Mononuclear cell (primary cell): ENCODE data around the gene COLEC11. TPM values are rescaled to one million over a fixed set of nuclear protein-coding genes. Genes with fewer than 3 reads are reported as not detected.
A peak's percentile ranks its signal among the peaks of the same experiment; 100 is the strongest.
"Not testable (repeated sequence)": the region's sequence is repeated elsewhere in the genome, so short reads cannot be mapped to it uniquely, and the experiment has no call there.

Source experiments
- H3K27me3 ChIP-seq: 2 replicates; pipeline ENCODE4 v1.6.0; 2011; ENCODE audit warnings: low read length, control low read depth; ENCODE audit not compliant: insufficient read depth
- H3K4me1 ChIP-seq: 2 replicates; pipeline ENCODE4 v1.5.1; 2011; ENCODE audit warnings: mild to moderate bottlenecking, low read length, control low read depth; ENCODE audit not compliant: insufficient read depth
- H3K4me3 ChIP-seq: 2 replicates; pipeline ENCODE4 v1.5.1; 2011; ENCODE audit warnings: mild to moderate bottlenecking, low read length, moderate library complexity
- H3K9me3 ChIP-seq: 2 replicates; pipeline ENCODE4 v1.5.1; 2011; ENCODE audit warnings: low read depth, mild to moderate bottlenecking, control low read depth, low read length
- total RNA-seq: library from RNA; depleted of rRNA; stranded (reverse); fragments of >200 nt; gene quantifications from one replicate; pipeline ENCODE4 v1.2.3, GENCODE V29; 2012

COLEC11 gene
- total RNA-seq, 1 donor, result not detected

DNA sequence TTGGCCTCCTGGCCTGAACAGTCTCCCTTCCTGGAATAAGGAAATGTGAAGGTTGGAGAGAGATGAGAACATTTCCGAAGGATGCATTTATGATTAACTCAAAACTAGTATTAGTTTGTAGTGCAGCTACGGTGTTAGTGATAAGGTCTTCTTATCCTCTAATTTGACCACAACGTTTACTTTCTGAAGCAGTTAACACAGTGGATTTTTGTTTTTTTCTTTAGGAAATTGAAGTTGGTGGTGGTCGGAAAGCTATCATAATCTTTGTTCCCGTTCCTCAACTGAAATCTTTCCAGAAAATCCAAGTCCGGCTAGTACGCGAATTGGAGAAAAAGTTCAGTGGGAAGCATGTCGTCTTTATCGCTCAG, 18.7 kb upstream of the COLEC11 start:
- peaks cover 22% of the 10 kb centered on the region for H3K4me1 ChIP-seq
- not testable (repeated sequence) for H3K27me3 ChIP-seq, H3K9me3 ChIP-seq
- peak overlapping the region; percentile 61 for H3K4me3 ChIP-seq

DNA sequence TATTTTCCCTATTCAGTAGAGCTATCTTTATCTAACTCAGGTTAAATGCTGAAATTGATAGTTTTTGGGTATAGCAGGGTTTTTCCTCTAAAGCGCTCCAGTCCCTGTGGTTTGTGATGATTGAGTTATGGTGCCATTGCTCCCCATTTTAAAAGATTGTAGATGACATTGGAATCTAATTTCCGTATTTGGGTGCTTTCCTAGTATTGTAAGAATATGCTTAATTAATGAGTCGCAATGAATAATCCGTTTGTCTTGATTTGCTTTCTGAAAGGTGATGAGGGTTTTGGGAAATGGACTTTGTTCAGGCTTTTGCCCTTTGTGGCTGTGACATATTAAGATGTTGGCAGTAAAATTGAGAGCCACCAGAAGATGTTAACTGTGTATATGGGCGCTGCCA, 15.9 kb upstream of the COLEC11 start:
- Histone ChIP-seq H3K4me1 (peaks cover 22% of the 10 kb centered on the region), H3K27me3 (no peaks in the 10 kb centered on the region), H3K4me3 (no peak overlapping the region), H3K9me3 (no peaks in the 10 kb centered on the region)

DNA sequence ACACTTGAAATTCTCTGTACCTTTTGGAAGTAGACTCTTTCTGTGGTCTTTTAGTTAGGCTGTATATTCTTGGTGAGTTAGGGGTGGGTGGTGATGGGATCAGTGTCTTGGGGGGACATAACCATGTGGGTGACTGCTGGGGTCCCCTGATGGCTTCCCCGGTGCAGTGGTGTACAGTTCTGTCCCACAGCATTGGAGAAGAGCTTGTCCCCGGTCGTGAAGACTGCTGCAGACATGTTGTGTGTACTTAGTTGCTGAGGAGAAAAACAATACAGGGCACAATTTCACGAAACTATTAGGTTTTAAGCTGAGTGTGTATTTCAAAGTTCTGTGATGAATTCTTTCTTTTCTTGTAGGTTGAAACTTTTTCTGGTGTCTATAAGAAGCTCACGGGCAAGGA, 14.5 kb upstream of the COLEC11 start:
- H3K4me1 ChIP-seq, result peaks cover 18% of the 10 kb centered on the region
- no peaks in the 10 kb centered on the region for H3K9me3 ChIP-seq
- H3K27me3 ChIP-seq, result no peaks in the 10 kb centered on the region
- no peak overlapping the region for H3K4me3 ChIP-seq

DNA sequence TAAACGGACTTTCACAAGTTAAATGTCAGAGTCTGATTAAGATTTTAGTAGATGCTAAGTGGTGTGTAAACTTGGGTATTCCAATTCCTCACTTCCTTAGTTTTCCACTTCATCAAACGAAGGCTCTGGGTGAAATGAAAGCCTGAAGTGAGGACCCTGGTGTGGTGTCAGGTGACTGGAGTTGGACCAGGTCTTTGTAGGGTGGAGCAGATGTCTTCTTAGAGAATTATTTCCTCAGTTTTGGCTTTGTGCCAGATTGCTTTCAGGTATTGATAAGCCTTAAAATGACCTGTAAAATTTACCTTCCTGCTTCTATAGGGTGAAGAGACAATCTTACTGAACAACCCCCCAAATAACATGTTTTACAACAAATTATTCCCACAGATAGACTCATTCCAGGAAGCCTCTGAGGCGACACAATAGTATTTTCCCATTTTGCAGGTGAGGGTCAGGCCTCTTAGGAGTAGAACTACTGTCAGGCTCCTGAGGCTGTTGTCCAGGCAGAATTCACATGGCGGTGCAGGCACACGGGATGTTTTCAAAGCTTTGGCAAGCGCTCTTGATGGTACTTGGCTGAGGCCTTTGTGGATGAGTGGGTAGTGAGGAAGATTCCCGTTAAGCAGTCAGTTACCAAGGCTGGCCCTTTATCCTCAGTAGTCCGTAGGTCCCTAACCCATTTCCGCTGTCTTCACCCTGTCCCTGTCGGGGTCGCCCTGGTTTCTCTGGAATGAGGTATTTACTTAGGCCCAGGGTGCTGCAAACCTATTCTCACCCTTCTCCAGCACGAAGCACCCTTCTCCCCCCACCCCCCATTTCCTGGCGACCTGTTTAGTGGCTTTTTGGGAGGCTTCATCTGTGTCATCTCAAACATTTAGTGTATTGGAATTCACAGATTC, 13.3 kb upstream of the COLEC11 start:
- H3K4me1 ChIP-seq, result peaks cover 8% of the 10 kb centered on the region
- no peak overlapping the region for H3K4me3 ChIP-seq
- no peaks in the 10 kb centered on the region for H3K27me3 ChIP-seq
- no peaks in the 10 kb centered on the region for H3K9me3 ChIP-seq

DNA sequence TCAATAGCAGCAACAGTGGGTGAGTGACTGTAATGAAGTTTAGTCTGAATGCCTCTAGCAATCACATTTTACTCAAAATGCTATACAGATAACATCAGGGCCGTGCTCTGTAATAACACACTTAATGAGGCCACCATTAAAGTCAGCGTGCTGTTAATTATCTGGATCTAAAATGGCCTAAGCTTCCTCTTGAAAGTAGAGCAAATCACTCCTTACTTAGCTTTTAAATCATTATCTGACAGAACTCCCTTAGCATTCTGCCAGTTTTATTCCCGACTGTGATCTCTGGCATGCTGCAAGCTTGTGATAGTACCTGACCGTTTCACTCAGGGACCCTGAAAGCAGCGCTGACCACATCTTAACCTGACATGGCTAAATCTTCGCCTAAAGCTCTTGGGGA, 10.8 kb upstream of the COLEC11 start:
- Histone ChIP-seq H3K9me3 (no peaks in the 10 kb centered on the region), H3K4me1 (no peaks in the 10 kb centered on the region), H3K4me3 (no peak overlapping the region), H3K27me3 (no peaks in the 10 kb centered on the region)

DNA sequence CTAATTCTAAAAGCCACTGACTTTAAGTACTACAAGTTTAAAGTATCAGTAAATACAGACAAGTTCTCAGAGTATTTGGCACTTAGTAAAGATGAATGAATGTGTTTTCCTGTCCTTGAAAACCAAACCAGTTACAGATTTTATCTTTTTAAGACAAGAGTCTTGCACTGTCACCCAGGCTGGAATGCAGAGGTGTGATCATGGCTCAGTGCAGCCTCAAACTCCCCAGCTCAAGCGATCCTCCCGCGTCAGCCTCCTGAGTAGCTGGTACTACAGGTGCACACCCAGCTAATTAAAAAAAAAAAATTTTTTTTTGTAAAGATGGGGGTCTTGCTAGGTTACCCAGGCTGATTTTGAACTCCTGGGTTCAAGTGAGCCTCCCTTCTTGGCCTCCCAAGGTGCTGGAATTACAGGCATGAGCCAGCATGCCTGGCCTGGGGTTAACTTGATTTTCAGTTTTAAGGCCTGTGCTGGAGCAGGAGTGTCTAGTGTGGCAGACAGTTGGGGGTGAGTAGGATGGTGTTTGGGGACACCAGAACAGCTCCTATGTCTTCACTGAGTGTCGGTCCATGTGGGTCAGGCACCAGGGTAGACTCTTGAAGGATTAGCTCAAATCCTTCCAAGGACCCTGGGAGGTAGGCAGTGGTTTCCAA, 10.2 kb upstream of the COLEC11 start:
- Histone ChIP-seq H3K9me3 (no peaks in the 10 kb centered on the region), H3K4me1 (no peaks in the 10 kb centered on the region), H3K4me3 (no peak overlapping the region), H3K27me3 (no peaks in the 10 kb centered on the region)

DNA sequence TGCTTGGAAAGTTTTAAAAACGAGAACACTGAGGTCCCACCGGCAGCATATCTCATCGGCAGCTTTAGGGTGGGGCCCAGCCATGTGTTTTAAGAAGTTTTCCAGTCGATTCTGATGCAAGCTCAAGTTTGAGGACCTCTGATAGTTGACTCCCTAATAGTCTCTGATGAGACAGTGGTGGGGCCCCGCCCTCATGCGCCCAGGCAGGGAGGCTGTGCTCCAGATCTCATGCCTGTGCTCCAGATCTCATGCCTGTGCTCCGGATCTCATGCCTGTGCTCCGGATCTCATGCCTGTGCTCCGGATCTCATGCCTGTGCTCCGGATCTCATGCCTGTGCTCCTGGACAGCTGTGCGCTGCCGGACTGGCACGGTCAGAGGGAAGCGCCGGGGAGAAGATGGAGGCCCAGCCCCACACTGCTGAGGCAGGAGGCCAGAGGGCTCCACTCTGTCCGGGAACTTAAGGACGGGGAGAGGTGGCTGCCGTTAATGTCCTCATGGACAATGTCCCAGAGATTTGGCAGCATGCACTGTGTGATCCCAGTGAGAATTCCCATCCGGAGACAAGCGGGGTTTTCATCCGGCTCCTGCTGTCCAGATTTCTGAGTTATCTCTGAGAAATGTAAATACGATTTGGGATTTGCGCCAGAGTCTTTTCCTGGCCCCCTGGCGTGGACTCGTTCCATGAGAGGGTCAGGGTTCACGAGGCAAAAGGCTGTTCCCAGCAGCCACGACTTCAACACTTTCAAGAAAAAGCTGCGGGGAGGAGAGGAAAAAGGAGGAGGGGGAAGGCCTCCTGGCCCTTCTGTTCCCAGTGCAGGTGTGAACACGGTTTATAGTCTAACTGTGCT, 9.4 kb upstream of the COLEC11 start:
- H3K4me1 ChIP-seq, result no peaks in the 10 kb centered on the region
- no peaks in the 10 kb centered on the region for H3K27me3 ChIP-seq
- H3K4me3 ChIP-seq, result no peak overlapping the region
- no peaks in the 10 kb centered on the region for H3K9me3 ChIP-seq

DNA sequence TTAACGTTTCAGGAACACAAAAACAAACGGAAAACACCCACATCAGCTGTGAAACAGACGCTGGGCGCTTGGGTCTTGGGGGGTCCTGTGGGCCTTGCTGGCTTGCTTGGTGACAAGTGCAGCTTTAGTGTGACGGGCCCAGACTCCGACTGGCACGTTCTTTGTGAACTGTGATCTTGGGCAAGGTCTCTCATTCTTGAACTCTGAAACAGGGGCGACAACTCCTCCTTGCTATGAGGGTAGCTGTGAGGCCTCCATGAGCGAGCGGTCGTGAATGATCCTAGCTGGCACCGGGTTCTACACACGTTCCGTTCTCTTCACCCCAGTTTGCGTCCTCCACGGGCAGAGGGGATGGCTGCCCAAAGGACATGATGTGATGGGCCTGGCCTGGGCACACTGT, 8.7 kb upstream of the COLEC11 start:
- H3K9me3 ChIP-seq, result no peaks in the 10 kb centered on the region
- H3K4me1 ChIP-seq, result no peaks in the 10 kb centered on the region
- H3K4me3 ChIP-seq, result no peak overlapping the region
- no peaks in the 10 kb centered on the region for H3K27me3 ChIP-seq

DNA sequence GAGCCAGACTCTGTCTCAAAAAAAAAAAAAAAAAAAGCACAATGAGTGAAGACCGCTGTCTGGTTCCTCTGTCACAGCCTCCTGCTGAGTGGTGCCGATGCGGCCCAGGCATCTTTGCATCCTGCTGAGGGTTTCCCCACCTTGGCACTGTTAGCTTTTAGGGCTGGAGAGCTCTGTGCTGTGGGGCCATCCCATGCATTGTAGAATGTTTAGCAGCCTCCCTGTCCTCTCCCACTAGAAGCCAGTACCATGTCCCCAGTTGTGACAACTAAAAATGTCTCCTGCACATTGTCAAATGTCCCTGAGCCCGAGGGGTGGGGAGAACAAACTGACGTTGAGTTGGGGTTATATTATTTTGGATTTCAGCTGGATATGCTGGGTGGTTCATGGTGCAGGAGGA, 7.9 kb upstream of the COLEC11 start:
- Histone ChIP-seq H3K4me3 (no peak overlapping the region), H3K27me3 (no peaks in the 10 kb centered on the region)

DNA sequence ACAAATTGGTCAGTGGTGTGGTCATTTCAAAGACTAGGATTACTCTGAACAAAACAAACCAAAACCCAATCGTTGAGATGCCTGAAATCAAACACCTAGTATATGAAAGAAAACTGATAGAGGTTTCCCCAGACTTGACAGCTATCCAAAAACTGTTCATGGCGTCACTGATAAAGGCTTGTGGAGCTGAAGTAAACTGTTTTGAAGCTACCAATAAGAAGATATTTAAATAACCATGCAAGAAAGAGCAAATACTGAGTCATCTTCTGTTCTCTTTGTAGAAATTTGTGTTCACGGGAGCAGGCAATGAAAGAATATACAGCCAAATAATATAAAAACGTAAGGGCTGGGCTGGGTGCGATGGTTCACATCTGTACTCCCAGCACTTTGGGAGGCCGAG, 7.5 kb upstream of the COLEC11 start:
- no peaks in the 10 kb centered on the region for H3K27me3 ChIP-seq
- H3K4me1 ChIP-seq, result no peaks in the 10 kb centered on the region
- no peak overlapping the region for H3K4me3 ChIP-seq
- H3K9me3 ChIP-seq, result no peaks in the 10 kb centered on the region

More for the DNA sequence above, 7.9 kb upstream of the COLEC11 start:
- no peaks in the 10 kb centered on the region for H3K9me3 ChIP-seq
- no peaks in the 10 kb centered on the region for H3K4me1 ChIP-seq

DNA sequence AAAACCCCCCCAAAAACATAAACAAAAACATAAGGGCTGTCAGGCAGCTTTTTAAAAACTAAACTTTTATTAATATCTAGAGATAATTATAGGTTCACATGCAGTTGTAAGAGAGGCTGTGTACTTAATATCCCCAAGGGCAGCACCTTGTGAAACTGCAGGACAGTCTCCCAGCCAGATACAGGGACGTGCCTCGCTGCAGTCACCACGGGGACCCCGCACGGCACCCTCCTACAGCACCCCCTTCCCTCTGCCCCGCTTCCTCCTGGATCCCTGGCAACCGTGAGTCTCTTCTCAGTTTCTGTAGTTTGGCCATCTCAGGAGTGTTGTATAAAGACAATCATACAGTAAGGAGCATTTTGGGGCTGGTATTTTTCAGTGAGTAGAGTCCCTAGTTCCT, 6.8 kb upstream of the COLEC11 start:
- H3K4me3 ChIP-seq, result no peak overlapping the region
- H3K4me1 ChIP-seq, result no peaks in the 10 kb centered on the region
- H3K9me3 ChIP-seq, result no peaks in the 10 kb centered on the region
- H3K27me3 ChIP-seq, result no peaks in the 10 kb centered on the region

DNA sequence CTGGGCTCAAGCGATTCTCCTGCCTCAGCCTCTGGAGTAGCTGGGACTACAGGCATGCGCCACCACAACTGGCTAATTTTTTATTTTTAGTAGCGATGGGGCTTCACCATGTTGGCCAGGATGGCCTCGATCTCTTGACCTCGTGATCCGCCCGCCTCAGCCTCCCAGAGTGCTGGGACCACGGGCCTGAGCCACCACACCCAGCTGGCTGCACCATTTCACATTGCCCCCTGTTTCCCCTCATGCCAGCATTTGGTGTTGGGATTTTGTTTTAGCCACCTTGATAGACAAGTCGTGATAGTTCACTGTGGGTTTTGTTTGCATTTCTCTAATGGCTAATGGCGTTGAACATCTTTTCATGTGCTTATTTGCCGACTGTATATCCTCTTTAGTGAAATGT, 5.8 kb upstream of the COLEC11 start:
- Histone ChIP-seq H3K9me3 (no peaks in the 10 kb centered on the region), H3K27me3 (no peaks in the 10 kb centered on the region), H3K4me3 (no peak overlapping the region), H3K4me1 (no peaks in the 10 kb centered on the region)

DNA sequence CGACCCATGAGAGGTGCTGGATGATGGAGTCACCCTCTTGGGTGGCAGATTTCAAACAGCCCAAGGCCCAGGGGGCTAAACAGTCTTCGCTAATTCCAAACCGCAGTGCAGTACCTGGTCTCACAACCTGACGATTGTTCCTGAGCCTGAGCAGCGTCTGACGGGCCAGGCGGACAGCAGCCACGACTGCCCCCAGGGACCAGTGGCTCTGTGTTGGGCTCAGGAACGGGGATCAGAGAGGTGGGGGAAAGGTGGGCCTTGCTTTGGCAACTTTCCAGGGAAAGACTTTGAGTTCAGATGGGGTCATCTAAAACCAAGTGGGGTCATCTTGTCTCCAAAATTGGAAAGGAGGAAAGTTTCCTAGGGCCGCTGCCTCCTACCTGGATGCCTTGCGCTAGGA, 492 bp downstream of the COLEC11 start:
- Histone ChIP-seq H3K27me3 (no peaks in the 10 kb centered on the region), H3K4me1 (no peaks in the 10 kb centered on the region), H3K9me3 (no peaks in the 10 kb centered on the region), H3K4me3 (no peak overlapping the region)

DNA sequence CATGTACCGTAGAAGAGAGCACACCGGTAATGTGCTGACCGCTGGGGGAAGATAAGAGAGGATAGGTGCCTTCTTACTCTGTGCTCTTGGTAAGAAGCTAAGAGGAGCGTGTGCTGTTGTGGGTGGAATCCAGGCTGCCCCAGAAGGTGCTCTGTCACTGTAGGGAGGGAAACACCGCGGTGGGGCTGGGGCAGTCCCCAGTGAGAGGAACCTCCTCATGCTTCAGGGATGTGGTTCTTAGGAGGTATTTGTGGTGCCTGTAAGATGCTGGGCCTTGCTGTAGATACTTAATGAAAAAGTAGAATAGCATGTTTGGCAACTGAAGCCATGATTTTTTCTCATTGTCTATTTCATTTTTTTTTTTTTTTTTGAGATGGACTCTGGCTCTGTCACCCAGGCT, 1.1 kb downstream of the COLEC11 start:
- Histone ChIP-seq H3K27me3 (no peaks in the 10 kb centered on the region), H3K4me3 (no peak overlapping the region), H3K4me1 (no peaks in the 10 kb centered on the region), H3K9me3 (no peaks in the 10 kb centered on the region)

DNA sequence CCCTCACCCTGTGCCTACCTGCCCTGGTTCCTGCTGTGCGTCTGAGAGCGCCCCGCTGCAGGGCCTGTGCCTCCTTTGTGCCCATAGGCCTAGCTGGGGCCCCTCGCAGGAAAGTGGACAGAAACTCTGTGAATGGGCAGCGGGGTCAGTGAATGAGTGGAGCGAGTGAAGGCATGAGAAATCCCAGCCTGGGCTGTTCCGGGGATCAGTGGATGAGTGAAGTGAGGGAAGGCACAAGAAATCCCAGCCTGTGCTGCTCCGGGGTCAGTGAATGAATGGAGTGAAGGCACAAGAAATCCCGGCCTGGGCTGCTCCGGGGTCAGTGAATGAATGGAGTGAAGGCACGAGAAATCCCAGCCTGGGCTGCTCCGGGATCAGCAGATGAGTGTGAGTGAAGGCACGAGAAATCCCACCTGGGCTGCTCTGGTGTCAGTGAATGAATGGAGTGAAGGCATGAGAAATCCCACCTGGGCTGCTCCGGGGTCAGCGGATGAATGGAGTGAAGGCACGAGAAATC, 2.0 kb downstream of the COLEC11 start:
- Histone ChIP-seq H3K4me1 (no peaks in the 10 kb centered on the region), H3K9me3 (no peaks in the 10 kb centered on the region), H3K4me3 (no peak overlapping the region), H3K27me3 (no peaks in the 10 kb centered on the region)
